Mesothelial cell of epicardium (in vitro differentiated cells): ENCODE results near the gene SPRR2E. TPM values are rescaled to one million over a fixed set of nuclear protein-coding genes. Genes with fewer than 3 reads are reported as not detected.
A peak's percentile ranks its signal among the peaks of the same experiment; 100 is the strongest.
"Not testable (repeated sequence)": the region's sequence is repeated elsewhere in the genome, so short reads cannot be mapped to it uniquely, and the experiment has no call there.

Source experiments
- DNase-seq, 2 experiments: peaks; one replicate each; pipeline ENCODE4 v3.0.0; 2021; ENCODE audit warnings: low spot score in 2 of 2; ENCODE audit not compliant: unreplicated experiment in 2 of 2
- H3K27ac Mint-ChIP-seq: 2 replicates; pipeline ENCODE4 v1.8.0; 2021; ENCODE audit warnings: mixed read lengths
- H3K27me3 Mint-ChIP-seq: 2 replicates; pipeline ENCODE4 v1.8.0; 2021; ENCODE audit warnings: low read depth, mixed read lengths
- H3K36me3 Mint-ChIP-seq: 2 replicates; pipeline ENCODE4 v1.8.0; 2021; ENCODE audit warnings: mixed read lengths
- H3K4me1 Mint-ChIP-seq: 2 replicates; pipeline ENCODE4 v1.8.0; 2021; ENCODE audit warnings: mixed read lengths
- H3K4me3 Mint-ChIP-seq: 2 replicates; pipeline ENCODE4 v1.8.0; 2021; ENCODE audit warnings: mild to moderate bottlenecking, moderate library complexity, mixed read lengths
- H3K9me3 Mint-ChIP-seq: 2 replicates; pipeline ENCODE4 v1.8.0; 2021; ENCODE audit warnings: mixed read lengths
- total RNA-seq: library from RNA; stranded (reverse); gene quantifications from 3 replicates; pipeline ENCODE4 v1.2.1, GENCODE V29; 2021
- TF ChIP-seq, protein P1 (sequence below): fragments of 200-600 bp; sonication (generic); IDR thresholded peaks from one replicate; pipeline ENCODE4 v1.5.0; 2021; ENCODE audit warnings: antibody characterized with exemption; ENCODE audit not compliant: unreplicated experiment

The SPRR2E gene
- total RNA-seq, 1 donor from 2014 or later, result 1.2 TPM

DNA sequence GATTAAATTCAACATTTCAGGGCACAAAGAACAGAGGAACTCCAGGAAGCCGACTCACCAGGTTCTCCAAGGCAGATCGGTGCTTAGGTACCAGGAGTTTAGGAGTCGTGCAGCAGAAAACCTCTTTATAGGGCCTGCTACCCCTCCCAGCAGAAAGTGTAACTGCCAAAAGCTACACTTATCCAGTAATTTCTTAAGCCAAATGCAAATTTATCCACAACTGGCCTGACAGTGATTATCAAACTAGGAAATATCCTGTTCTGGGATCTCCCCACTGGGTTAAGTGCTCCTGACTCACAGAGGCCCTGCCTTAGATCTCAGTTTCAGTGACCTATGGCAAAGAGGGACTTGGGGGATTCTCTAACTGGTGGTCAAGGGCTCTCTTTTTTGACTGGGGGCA, 19.1 kb upstream of the SPRR2E start, which contains the start of gene SPRR2F:
Gene SPRR2F (minus strand): TSS at position 101 of the 400 bp plus-strand sequence. CDS start 783 bp downstream, outside the sequence.
- no peak within 1 kb of the TSS for H3K4me3 Mint-ChIP-seq
- H3K36me3 Mint-ChIP-seq, result no peaks in the 10 kb centered on the region
- peaks cover 35% of the 10 kb centered on the region for H3K4me1 Mint-ChIP-seq
- peak within 1 kb of the TSS; percentile 3 for H3K27ac Mint-ChIP-seq
- no peaks in the 10 kb centered on the region for H3K27me3 Mint-ChIP-seq
- TF ChIP-seq, protein P1, sequence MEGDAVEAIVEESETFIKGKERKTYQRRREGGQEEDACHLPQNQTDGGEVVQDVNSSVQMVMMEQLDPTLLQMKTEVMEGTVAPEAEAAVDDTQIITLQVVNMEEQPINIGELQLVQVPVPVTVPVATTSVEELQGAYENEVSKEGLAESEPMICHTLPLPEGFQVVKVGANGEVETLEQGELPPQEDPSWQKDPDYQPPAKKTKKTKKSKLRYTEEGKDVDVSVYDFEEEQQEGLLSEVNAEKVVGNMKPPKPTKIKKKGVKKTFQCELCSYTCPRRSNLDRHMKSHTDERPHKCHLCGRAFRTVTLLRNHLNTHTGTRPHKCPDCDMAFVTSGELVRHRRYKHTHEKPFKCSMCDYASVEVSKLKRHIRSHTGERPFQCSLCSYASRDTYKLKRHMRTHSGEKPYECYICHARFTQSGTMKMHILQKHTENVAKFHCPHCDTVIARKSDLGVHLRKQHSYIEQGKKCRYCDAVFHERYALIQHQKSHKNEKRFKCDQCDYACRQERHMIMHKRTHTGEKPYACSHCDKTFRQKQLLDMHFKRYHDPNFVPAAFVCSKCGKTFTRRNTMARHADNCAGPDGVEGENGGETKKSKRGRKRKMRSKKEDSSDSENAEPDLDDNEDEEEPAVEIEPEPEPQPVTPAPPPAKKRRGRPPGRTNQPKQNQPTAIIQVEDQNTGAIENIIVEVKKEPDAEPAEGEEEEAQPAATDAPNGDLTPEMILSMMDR, result no peak
- no peak for DNase-seq
- peaks cover 2% of the 10 kb centered on the region for H3K9me3 Mint-ChIP-seq

DNA sequence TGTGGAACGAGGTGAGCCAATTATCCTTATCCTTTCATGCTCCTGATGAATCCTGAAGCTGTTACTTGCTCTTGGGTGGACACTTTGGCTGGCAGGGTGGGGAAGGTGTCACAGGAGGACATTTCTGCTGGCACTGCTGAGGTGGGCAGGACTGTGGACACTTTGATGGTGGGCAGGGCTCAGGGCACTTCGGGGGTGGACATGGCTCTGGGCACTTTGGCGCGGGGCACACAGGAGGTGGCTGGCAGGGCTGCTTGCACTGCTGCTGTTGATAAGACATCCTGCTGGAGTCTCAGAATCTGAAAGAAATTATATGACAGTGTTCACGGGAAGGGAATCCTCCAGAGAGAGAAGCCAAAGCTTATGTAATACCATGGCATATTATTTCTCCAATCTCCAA, 18.1 kb upstream of the SPRR2E start:
- H3K27me3 Mint-ChIP-seq, H3K9me3 Mint-ChIP-seq, DNase-seq, H3K4me3 Mint-ChIP-seq, H3K36me3 Mint-ChIP-seq, H3K27ac Mint-ChIP-seq: not testable (repeated sequence)
- H3K4me1 Mint-ChIP-seq, result peaks cover 25% of the 10 kb centered on the region

DNA sequence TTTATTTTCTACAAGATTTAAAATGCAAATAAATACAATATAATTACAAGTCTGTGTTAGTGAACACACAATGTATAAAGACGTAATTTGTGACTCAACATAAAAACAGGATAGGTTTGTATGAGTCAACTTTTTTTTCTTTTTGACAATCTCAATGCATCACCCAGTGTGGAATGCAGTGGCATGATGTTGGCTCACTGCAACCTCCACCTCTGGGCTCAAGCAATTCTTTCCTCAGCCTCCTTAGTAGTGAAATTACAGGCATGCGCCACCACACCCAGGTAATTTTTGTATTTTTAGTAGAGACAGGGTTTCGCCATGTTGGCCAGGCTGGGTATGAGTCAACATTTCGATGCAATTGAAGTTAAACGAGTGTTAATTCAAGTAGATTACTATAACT, 5.9 kb upstream of the SPRR2E start:
- Mint-ChIP-seq H3K9me3 (peaks cover 14% of the 10 kb centered on the region), H3K27me3 (no peaks in the 10 kb centered on the region), H3K4me3 (no peak overlapping the region), H3K36me3 (no peaks in the 10 kb centered on the region), H3K4me1 (peaks cover 19% of the 10 kb centered on the region), H3K27ac (no peak overlapping the region)
- TF ChIP-seq, protein P1, result no peak
- no peak for DNase-seq

DNA sequence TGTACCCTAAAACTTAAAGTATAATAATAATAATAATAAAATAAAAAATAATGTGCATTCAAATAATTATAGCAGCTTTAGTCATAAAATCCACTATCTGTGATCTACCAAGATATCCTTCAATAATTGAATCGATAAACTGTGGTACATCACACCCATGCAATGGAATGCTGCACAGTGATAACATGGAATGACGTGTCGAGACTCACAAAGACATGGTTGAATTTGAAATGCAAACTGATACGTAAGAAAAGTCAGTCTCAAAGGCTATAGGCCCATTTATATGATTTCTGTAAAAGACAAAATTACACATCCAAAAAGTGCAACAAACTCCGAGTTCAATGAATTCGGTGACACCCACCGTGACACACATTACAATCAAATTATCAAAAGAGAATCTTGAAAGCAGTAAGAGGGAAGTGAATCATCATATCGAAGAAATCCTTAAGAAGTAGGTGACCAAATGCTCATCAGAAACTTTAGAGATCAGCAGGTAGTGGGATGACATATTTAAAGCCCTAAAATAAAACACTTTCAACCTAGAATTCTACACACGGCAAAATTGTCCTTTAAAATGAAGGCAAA, 5.2 kb upstream of the SPRR2E start:
- Mint-ChIP-seq H3K9me3 (peaks cover 7% of the 10 kb centered on the region), H3K36me3 (no peaks in the 10 kb centered on the region), H3K27ac (no peak overlapping the region), H3K4me1 (peaks cover 19% of the 10 kb centered on the region), H3K4me3 (no peak overlapping the region), H3K27me3 (peaks cover 1% of the 10 kb centered on the region)
- no peak for DNase-seq
- TF ChIP-seq, protein P1, result no peak

DNA sequence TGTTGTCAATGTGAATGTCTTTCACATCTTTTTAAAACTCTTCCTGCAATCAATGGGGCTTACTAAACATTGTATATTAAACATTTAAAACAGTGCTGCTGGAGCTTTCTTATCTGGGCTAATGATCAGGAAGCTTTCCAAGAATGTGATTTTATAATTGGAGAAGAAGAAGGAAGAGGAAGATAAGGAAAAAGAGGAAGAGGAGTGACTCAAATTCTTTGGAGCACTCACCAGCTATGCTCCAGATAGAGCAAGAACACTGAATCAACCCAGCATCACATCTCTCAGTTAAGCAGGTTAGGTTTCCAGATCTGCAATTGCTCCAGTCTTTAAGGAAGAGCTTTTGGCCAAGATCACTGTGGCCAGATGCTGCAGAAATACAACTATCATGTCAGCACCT, 1.4 kb upstream of the SPRR2E start:
- TF ChIP-seq, protein P1, result no peak
- no peaks in the 10 kb centered on the region for H3K9me3 Mint-ChIP-seq
- H3K36me3 Mint-ChIP-seq, result no peaks in the 10 kb centered on the region

DNA sequence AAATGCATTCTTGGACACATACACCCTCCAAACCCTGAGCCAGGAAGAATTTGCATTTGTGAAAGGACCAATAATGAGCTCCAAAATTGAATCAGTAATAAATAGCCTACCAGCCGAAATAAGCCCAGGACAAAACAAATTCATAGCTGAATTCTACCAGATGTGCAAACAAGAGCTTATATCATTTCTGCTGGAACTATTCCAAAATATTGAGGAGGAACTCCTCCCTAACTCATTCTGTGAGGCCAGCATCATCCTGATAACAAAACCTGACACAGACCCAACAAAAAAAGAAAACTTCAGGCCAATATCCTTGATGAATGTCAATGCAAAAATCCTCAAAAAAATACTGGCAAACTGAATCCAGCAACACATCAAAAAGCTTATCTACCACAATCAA, 6.7 kb downstream of the SPRR2E start:
- DNase-seq, result no peak
- no peaks in the 10 kb centered on the region for H3K36me3 Mint-ChIP-seq
- H3K27ac Mint-ChIP-seq, result peak overlapping the region; percentile 78
- H3K4me1 Mint-ChIP-seq, result peaks cover 17% of the 10 kb centered on the region
- peaks cover 3% of the 10 kb centered on the region for H3K27me3 Mint-ChIP-seq
- H3K9me3 Mint-ChIP-seq, result peaks cover 33% of the 10 kb centered on the region
- TF ChIP-seq, protein P1, result no peak
- H3K4me3 Mint-ChIP-seq, result no peak overlapping the region

More for the DNA sequence above, 1.4 kb upstream of the SPRR2E start:
- peaks cover 19% of the 10 kb centered on the region for H3K4me1 Mint-ChIP-seq
- H3K27me3 Mint-ChIP-seq, result peaks cover 1% of the 10 kb centered on the region
- H3K4me3 Mint-ChIP-seq, result no peak overlapping the region
- H3K27ac Mint-ChIP-seq, result no peak overlapping the region
- no peak for DNase-seq
